ENCODE results near the gene SH3BGRL2.

SH3BGRL2 gene

GRCh38 chr6:79630883-79631692 is at the start of gene SH3BGRL2:
TSS of gene SH3BGRL2 (plus strand) at chr6:79631329. CDS start at chr6:79631462, 133 bp downstream.
- H4K20me1 ChIP-seq (ENCODE audit: insufficient read depth, low read length) = no peaks in the 10 kb centered on the region
- TF ChIP-seq, protein P1, sequence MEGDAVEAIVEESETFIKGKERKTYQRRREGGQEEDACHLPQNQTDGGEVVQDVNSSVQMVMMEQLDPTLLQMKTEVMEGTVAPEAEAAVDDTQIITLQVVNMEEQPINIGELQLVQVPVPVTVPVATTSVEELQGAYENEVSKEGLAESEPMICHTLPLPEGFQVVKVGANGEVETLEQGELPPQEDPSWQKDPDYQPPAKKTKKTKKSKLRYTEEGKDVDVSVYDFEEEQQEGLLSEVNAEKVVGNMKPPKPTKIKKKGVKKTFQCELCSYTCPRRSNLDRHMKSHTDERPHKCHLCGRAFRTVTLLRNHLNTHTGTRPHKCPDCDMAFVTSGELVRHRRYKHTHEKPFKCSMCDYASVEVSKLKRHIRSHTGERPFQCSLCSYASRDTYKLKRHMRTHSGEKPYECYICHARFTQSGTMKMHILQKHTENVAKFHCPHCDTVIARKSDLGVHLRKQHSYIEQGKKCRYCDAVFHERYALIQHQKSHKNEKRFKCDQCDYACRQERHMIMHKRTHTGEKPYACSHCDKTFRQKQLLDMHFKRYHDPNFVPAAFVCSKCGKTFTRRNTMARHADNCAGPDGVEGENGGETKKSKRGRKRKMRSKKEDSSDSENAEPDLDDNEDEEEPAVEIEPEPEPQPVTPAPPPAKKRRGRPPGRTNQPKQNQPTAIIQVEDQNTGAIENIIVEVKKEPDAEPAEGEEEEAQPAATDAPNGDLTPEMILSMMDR (IDR thresholded peaks at IDR 0.05; ENCODE audit: low read length) = no peak
- TF ChIP-seq EZH2 (optimal IDR thresholded peaks at IDR 0.05; ENCODE audit: low read depth, low read length) = no peak
- no peak for TF ChIP-seq EZH2phosphoT487 (IDR thresholded peaks at IDR 0.05; ENCODE audit: low read length)
- peaks cover 31% of the 10 kb centered on the region for H3K4me1 ChIP-seq (ENCODE audit: low read length)
- no peaks in the 10 kb centered on the region for H3K79me2 ChIP-seq (ENCODE audit: low read length)
- no peak within 1 kb of the TSS for H3K27ac ChIP-seq (ENCODE audit: low read length)
- H3K9ac ChIP-seq (ENCODE audit: low read length) = peak within 1 kb of the TSS; percentile 64; the same call in 1 of the 2 replicates
- no peaks in the 10 kb centered on the region for H3K36me3 ChIP-seq (replicated peaks; ENCODE audit: insufficient read depth, low read length)
- peak; percentile 40 for DNase-seq
- no peaks in the 10 kb centered on the region for H3K9me2 ChIP-seq (replicated peaks; ENCODE audit: insufficient read depth, low read length)
- peaks cover 26% of the 10 kb centered on the region for H3F3A ChIP-seq (ENCODE audit: insufficient read depth, low read length)
- no peaks in the 10 kb centered on the region for H3K9me3 ChIP-seq (replicated peaks; ENCODE audit: insufficient read depth, low read length)
- H3K4me3 ChIP-seq (ENCODE audit: low read length) = peak within 1 kb of the TSS; percentile 91
- H2AFZ ChIP-seq (ENCODE audit: low read length) = peak within 1 kb of the TSS; percentile 88
- no peaks in the 10 kb centered on the region for H3K27me3 ChIP-seq (replicated peaks; ENCODE audit: insufficient read depth, low read length)
- H3K4me2 ChIP-seq (ENCODE audit: low read depth, low read length) = peak within 1 kb of the TSS; percentile 86

GRCh38 chr6:79584332-79584731 is 46.8 kb upstream of the SH3BGRL2 start:
- Histone ChIP-seq H3K9me3 (replicated peaks; ENCODE audit: insufficient read depth, low read length) (no peaks in the 10 kb centered on the region), H3K36me3 (replicated peaks; ENCODE audit: insufficient read depth, low read length) (no peaks in the 10 kb centered on the region), H3K4me3 (ENCODE audit: low read length) (no peak overlapping the region), H3K4me1 (ENCODE audit: low read length) (no peaks in the 10 kb centered on the region), H3K9me2 (replicated peaks; ENCODE audit: insufficient read depth, low read length) (no peaks in the 10 kb centered on the region), H4K20me1 (ENCODE audit: insufficient read depth, low read length) (no peaks in the 10 kb centered on the region), H3F3A (ENCODE audit: insufficient read depth, low read length) (no peaks in the 10 kb centered on the region), H3K4me2 (ENCODE audit: low read depth, low read length) (no peak overlapping the region), H3K79me2 (ENCODE audit: low read length) (no peaks in the 10 kb centered on the region), H3K27me3 (replicated peaks; ENCODE audit: insufficient read depth, low read length) (no peaks in the 10 kb centered on the region), H3K9ac (ENCODE audit: low read length) (no peak overlapping the region), H2AFZ (ENCODE audit: low read length) (no peak overlapping the region), H3K27ac (ENCODE audit: low read length) (no peak overlapping the region)
- no peak for DNase-seq
- TF ChIP-seq EZH2phosphoT487 (IDR thresholded peaks at IDR 0.05; ENCODE audit: low read length) (no peak), EZH2 (optimal IDR thresholded peaks at IDR 0.05; ENCODE audit: low read depth, low read length) (no peak)
- TF ChIP-seq, protein P1 (IDR thresholded peaks at IDR 0.05; ENCODE audit: low read length) = no peak

- Histone ChIP-seq H2AFZ (ENCODE audit: low read length) (no peak overlapping the region), H3K27me3 (replicated peaks; ENCODE audit: insufficient read depth, low read length) (no peaks in the 10 kb centered on the region), H3K4me3 (ENCODE audit: low read length) (no peak overlapping the region), H3K9me2 (replicated peaks; ENCODE audit: insufficient read depth, low read length) (no peaks in the 10 kb centered on the region), H3K4me1 (ENCODE audit: low read length) (no peaks in the 10 kb centered on the region), H3F3A (ENCODE audit: insufficient read depth, low read length) (no peaks in the 10 kb centered on the region), H4K20me1 (ENCODE audit: insufficient read depth, low read length) (no peaks in the 10 kb centered on the region), H3K79me2 (ENCODE audit: low read length) (no peaks in the 10 kb centered on the region), H3K36me3 (replicated peaks; ENCODE audit: insufficient read depth, low read length) (no peaks in the 10 kb centered on the region), H3K9me3 (replicated peaks; ENCODE audit: insufficient read depth, low read length) (no peaks in the 10 kb centered on the region), H3K27ac (ENCODE audit: low read length) (no peak overlapping the region), H3K9ac (ENCODE audit: low read length) (no peak overlapping the region), H3K4me2 (ENCODE audit: low read depth, low read length) (no peak overlapping the region)
- TF ChIP-seq, protein P1 (IDR thresholded peaks at IDR 0.05; ENCODE audit: low read length) = peak; percentile 36
- TF ChIP-seq EZH2 (optimal IDR thresholded peaks at IDR 0.05; ENCODE audit: low read depth, low read length) (no peak), EZH2phosphoT487 (IDR thresholded peaks at IDR 0.05; ENCODE audit: low read length) (no peak)
- DNase-seq = no peak
These were observed 44.6 kb upstream of the SH3BGRL2 start for GRCh38 chr6:79586548-79586947.

All from MM.1S (cell line).